ENCODE results near the gene POFUT2. TPM values are rescaled to one million over a fixed set of nuclear protein-coding genes. Genes with fewer than 3 reads are reported as not detected.

Gene POFUT2
- polyA plus RNA-seq, 1 donor from 2014 or later, result 25.4 TPM

DNA sequence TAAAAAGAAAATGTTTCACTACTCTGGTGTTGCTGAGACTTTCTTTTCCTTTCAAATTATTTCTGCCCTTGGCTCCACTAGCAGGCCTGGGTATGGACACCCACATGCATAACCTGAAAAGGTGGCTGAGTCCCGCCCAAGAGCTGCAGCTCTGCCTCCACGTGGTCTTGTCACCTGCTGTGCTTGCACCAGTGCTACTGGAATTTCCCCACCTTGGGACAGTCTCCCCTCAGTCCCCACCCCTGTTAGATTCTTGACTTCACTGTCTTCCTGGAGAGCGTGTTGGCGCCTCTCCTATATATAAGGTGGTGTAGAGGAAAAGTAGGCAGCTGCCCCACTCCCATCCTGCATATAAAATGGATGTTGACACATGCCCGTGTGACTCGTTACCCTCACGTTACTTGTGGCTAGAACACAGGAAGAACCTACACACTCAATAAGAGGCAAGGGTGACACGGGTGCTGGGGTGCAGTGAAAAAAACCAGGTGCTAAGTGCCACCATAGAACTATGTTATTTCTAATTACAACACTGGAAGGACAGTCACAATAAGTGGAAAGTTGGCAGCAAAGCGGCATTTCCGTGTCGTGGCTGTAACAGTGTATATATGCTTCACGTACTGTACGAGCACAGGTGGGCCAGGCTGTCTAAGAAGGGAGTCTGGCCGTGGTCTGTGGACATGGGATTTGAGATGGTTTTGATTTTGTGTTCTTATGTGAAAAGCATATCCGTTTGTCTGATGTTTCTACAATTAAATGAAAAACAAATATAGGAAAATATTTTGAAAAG lies 61.0 kb downstream of the POFUT2 start:
- Histone ChIP-seq H3K36me3 (ENCODE audit: insufficient read depth, low read length) (no peaks in the 10 kb centered on the region), H3K9me3 (ENCODE audit: low read length) (no peaks in the 10 kb centered on the region), H2AFZ (ENCODE audit: low read depth, low read length) (no peak overlapping the region), H3K79me2 (replicated peaks; ENCODE audit: insufficient read depth, low read length) (no peaks in the 10 kb centered on the region), H3K9me2 (ENCODE audit: insufficient read depth, low read length) (no peaks in the 10 kb centered on the region), H3K4me2 (ENCODE audit: low read length) (no peak overlapping the region), H3K27me3 (ENCODE audit: insufficient read depth, low read depth, low read length) (no peaks in the 10 kb centered on the region), H3K9ac (ENCODE audit: low read length) (no peak overlapping the region), H3F3A (ENCODE audit: insufficient read depth, low read length, poor library complexity, severe bottlenecking) (no peaks in the 10 kb centered on the region), H3K27ac (ENCODE audit: low read length) (no peak overlapping the region), H3K4me3 (ENCODE audit: low read length) (no peak overlapping the region), H4K20me1 (ENCODE audit: insufficient read depth) (no peaks in the 10 kb centered on the region)
- no peak for TF ChIP-seq EP300 (conservative IDR thresholded peaks at IDR 0.05; ENCODE audit: poor library complexity, severe bottlenecking)
- no peak for TF ChIP-seq MXI1 (conservative IDR thresholded peaks at IDR 0.05; ENCODE audit: poor library complexity, severe bottlenecking)

DNA sequence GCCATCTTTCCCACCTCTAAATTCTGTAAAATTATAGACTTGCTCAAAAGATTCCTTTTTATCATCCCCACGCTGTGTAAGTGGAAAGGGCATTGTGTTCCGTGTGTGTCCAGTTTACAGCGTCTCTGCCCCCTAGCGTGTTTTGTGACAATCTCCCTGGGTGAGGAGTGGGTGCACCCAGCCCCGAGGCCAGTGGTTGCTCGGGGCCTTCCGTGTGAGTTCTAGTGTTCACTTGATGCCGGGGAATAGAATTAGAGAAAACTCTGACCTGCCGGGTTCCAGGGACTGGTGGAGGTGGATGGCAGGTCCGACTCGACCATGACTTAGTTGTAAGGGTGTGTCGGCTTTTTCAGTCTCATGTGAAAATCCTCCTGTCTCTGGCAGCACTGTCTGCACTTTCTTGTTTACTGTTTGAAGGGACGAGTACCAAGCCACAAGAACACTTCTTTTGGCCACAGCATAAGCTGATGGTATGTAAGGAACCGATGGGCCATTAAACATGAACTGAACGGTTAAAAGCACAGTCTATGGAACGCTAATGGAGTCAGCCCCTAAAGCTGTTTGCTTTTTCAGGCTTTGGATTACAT lies 61.9 kb downstream of the POFUT2 start:
- H3F3A ChIP-seq (ENCODE audit: insufficient read depth, low read length, poor library complexity, severe bottlenecking), result no peaks in the 10 kb centered on the region
- no peaks in the 10 kb centered on the region for H3K36me3 ChIP-seq (ENCODE audit: insufficient read depth, low read length)
- H3K27me3 ChIP-seq (ENCODE audit: insufficient read depth, low read depth, low read length), result no peaks in the 10 kb centered on the region
- H3K4me3 ChIP-seq (ENCODE audit: low read length), result no peak overlapping the region
- H3K9me2 ChIP-seq (ENCODE audit: insufficient read depth, low read length), result no peaks in the 10 kb centered on the region
- no peaks in the 10 kb centered on the region for H3K79me2 ChIP-seq (replicated peaks; ENCODE audit: insufficient read depth, low read length)
- no peak overlapping the region for H2AFZ ChIP-seq (ENCODE audit: low read depth, low read length)
- no peaks in the 10 kb centered on the region for H3K9me3 ChIP-seq (ENCODE audit: low read length)
- no peak overlapping the region for H3K9ac ChIP-seq (ENCODE audit: low read length)
- H3K27ac ChIP-seq (ENCODE audit: low read length), result no peak overlapping the region
- TF ChIP-seq EP300 (conservative IDR thresholded peaks at IDR 0.05; ENCODE audit: poor library complexity, severe bottlenecking) (no peak), SMC3 (conservative IDR thresholded peaks at IDR 0.05; ENCODE audit: poor library complexity) (no peak), TAF1 (IDR thresholded peaks at IDR 0.05; ENCODE audit: low read depth) (no peak), MXI1 (conservative IDR thresholded peaks at IDR 0.05; ENCODE audit: poor library complexity, severe bottlenecking) (no peak), POLR2AphosphoS5 (IDR thresholded peaks at IDR 0.05) (no peak), EZH2 (IDR thresholded peaks at IDR 0.05; ENCODE audit: borderline replicate concordance, insufficient read depth, low read length, poor library complexity, severe bottlenecking) (no peak), RAD21 (conservative IDR thresholded peaks at IDR 0.05) (no peak)
- TF ChIP-seq, protein P1, sequence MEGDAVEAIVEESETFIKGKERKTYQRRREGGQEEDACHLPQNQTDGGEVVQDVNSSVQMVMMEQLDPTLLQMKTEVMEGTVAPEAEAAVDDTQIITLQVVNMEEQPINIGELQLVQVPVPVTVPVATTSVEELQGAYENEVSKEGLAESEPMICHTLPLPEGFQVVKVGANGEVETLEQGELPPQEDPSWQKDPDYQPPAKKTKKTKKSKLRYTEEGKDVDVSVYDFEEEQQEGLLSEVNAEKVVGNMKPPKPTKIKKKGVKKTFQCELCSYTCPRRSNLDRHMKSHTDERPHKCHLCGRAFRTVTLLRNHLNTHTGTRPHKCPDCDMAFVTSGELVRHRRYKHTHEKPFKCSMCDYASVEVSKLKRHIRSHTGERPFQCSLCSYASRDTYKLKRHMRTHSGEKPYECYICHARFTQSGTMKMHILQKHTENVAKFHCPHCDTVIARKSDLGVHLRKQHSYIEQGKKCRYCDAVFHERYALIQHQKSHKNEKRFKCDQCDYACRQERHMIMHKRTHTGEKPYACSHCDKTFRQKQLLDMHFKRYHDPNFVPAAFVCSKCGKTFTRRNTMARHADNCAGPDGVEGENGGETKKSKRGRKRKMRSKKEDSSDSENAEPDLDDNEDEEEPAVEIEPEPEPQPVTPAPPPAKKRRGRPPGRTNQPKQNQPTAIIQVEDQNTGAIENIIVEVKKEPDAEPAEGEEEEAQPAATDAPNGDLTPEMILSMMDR (IDR thresholded peaks at IDR 0.05; ENCODE audit: poor library complexity, severe bottlenecking), result no peak
- TF ChIP-seq, protein P2, sequence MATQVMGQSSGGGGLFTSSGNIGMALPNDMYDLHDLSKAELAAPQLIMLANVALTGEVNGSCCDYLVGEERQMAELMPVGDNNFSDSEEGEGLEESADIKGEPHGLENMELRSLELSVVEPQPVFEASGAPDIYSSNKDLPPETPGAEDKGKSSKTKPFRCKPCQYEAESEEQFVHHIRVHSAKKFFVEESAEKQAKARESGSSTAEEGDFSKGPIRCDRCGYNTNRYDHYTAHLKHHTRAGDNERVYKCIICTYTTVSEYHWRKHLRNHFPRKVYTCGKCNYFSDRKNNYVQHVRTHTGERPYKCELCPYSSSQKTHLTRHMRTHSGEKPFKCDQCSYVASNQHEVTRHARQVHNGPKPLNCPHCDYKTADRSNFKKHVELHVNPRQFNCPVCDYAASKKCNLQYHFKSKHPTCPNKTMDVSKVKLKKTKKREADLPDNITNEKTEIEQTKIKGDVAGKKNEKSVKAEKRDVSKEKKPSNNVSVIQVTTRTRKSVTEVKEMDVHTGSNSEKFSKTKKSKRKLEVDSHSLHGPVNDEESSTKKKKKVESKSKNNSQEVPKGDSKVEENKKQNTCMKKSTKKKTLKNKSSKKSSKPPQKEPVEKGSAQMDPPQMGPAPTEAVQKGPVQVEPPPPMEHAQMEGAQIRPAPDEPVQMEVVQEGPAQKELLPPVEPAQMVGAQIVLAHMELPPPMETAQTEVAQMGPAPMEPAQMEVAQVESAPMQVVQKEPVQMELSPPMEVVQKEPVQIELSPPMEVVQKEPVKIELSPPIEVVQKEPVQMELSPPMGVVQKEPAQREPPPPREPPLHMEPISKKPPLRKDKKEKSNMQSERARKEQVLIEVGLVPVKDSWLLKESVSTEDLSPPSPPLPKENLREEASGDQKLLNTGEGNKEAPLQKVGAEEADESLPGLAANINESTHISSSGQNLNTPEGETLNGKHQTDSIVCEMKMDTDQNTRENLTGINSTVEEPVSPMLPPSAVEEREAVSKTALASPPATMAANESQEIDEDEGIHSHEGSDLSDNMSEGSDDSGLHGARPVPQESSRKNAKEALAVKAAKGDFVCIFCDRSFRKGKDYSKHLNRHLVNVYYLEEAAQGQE (IDR thresholded peaks at IDR 0.05; ENCODE audit: borderline replicate concordance), result no peak
- no peak overlapping the region for H3K4me2 ChIP-seq (ENCODE audit: low read length)
- no peaks in the 10 kb centered on the region for H4K20me1 ChIP-seq (ENCODE audit: insufficient read depth)
